Sigmoid colon (tissue), 4 donors: ENCODE data around the gene H6PD.

Experiments used
- CTCF ChIP-seq, 4 experiments: fragments of 450-650 bp in 3 of 4; fragments of 200-600 bp in 1 of 4; IDR thresholded peaks; one replicate each; pipeline ENCODE4 v1.5.1; 2016 to 2019; ENCODE audit warnings: antibody characterized with exemption in 4 of 4, mild to moderate bottlenecking in 3 of 4, moderate library complexity in 2 of 4
- POLR2A ChIP-seq, 2 donors: fragments of 450-650 bp; IDR thresholded peaks; one replicate each; pipeline ENCODE4 v1.6.1; 2016; ENCODE audit warnings: antibody characterized with exemption in 2 of 2, mild to moderate bottlenecking in 2 of 2, moderate library complexity in 2 of 2
- POLR2AphosphoS5 ChIP-seq, 4 donors: sonication (generic); formaldehyde crosslinking; IDR thresholded peaks; one replicate each; pipeline ENCODE4 v1.6.1; 2017; ENCODE audit warnings: antibody characterized with exemption in 4 of 4

- TF ChIP-seq POLR2A (IDR thresholded peaks at IDR 0.05): no peak
- TF ChIP-seq CTCF (IDR thresholded peaks at IDR 0.05): no peak
- no peak for TF ChIP-seq POLR2AphosphoS5 (IDR thresholded peaks at IDR 0.05)
These were observed 61.3 kb downstream of the H6PD start for GRCh38 chr1:9295884-9296283.
